ENCODE data around the gene LIPC. TPM values are rescaled to one million over a fixed set of nuclear protein-coding genes. Genes with fewer than 3 reads are reported as not detected.

Gene LIPC
- total and polyA plus RNA-seq, 9 donors: 0.13 to 2.1 (median 0.30) TPM

DNA sequence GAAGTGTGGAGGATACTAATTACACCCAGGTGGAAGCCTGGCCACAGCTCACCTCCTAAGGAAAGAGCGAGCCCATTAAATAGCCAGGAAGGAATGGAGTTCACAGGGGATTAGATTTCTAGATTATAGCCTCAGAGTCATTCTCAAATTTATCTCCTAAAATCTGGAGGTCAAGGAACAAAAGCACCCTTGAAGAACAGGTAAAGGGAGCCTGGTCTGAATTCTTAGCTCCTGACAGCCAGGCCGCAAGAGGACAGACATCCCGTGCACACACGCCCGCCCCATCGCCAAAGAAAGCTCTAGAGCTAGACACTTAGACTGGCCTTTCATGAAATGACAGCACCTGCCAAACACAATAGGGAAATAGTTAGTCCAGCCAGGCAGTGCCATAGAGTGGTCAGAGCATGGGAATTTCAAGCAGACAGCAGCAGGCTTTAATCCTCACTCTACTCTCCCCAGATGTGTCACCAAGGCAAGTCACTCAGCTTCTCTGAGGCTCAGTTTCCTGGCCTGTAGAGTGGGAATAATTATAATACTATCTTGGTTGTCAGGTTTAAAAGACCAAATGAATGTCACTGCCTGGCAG is 59.2 kb downstream of the LIPC start:
- Histone ChIP-seq H3K4me3 (ENCODE audit: low read length) (no peak overlapping the region), H3K9me3 (replicated peaks; ENCODE audit: control insufficient read depth, low read depth, low read length) (peaks cover 6% of the 10 kb centered on the region), H3K27me3 (ENCODE audit: control insufficient read depth, insufficient read depth, low read length) (no peaks in the 10 kb centered on the region), H3K36me3 (ENCODE audit: control insufficient read depth, insufficient read depth, low read length) (no peaks in the 10 kb centered on the region), H3K27ac (ENCODE audit: low read length) (no peak overlapping the region), H3K4me1 (ENCODE audit: control insufficient read depth, insufficient read depth, low read length) (peaks cover 32% of the 10 kb centered on the region)
- peak; percentile 18 for DNase-seq
- 88% methylated on average over 5 of the region's 6 CpGs for WGBS (ENCODE audit: insufficient coverage)

DNA sequence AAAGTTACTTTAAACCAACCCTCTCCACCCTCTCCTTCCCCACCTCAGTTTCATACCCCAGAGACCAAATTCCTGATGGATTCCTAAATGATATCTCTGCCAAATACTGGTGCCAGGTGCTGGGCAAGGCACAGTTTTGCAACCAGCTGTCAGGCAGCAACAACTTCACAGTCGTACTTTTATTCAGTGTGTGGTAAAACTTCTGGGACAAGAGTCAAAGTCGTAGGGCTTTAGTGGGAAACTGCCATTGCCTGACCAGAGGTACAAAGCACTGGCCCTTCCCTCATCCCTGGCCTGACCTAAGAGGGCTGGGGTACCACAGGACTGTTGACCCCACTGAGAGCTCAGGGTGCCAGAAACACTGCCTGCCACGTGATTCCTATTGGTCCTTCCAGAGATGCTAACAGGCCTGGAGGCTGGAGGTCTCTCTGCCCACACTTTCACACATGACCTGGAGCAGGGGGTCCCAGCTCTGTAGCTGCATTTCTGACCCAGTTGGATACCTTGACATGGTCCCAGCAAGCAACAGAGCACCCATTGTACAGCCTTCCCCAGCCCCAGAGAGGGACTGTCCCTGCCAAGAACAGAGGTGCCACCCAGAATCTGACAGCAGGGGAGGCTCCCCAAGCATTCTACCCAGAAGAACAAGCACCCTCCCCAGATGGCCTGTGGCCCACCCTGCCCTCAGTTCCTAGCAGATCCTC is 59.9 kb downstream of the LIPC start:
- H3K36me3 ChIP-seq (ENCODE audit: control insufficient read depth, insufficient read depth, low read length): no peaks in the 10 kb centered on the region
- 75% methylated on average over 1 of the region's 3 CpGs for WGBS (ENCODE audit: insufficient coverage)
- H3K4me3 ChIP-seq (ENCODE audit: low read length): no peak overlapping the region
- peaks cover 6% of the 10 kb centered on the region for H3K9me3 ChIP-seq (replicated peaks; ENCODE audit: control insufficient read depth, low read depth, low read length)
- peak; percentile 53 for DNase-seq
- peaks cover 32% of the 10 kb centered on the region for H3K4me1 ChIP-seq (ENCODE audit: control insufficient read depth, insufficient read depth, low read length)
- H3K27me3 ChIP-seq (ENCODE audit: control insufficient read depth, insufficient read depth, low read length): no peaks in the 10 kb centered on the region
- H3K27ac ChIP-seq (ENCODE audit: low read length): no peak overlapping the region

DNA sequence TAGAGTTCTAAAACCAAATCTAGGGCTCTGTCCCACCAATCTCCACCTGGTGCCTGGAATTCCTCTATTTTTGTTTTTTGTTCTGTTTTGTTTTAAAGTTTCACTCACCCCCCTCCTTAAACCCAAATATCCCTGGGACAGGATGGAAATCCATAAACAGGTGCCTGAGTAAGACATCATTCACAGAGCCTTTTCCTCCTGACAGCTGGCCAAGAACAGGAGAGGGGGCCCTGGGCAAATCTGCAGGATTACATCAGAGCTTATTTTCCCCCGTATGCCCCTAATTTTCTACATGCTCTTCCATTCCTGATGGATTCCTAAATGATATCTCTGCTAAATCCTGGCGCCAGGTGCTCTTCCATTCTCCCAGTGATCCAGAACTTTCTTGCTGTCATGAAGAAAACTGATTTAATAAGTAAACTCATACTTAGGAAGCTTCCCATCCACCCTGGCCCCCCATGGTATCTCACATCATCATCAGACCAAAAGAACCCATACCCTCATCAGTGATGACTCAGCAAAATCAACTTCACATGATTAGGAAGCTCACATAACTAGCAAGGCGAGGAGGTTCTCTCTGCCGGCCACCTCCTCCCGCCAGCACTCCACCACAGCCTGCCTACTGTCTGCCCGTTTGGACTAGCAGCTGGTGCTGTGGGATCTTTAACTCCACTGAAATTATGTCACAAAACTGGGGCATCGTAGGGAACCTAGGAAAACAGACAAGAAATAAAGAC is 61.0 kb downstream of the LIPC start:
- Histone ChIP-seq H3K27ac (ENCODE audit: low read length) (peak overlapping the region; percentile 10), H3K36me3 (ENCODE audit: control insufficient read depth, insufficient read depth, low read length) (no peaks in the 10 kb centered on the region), H3K4me1 (ENCODE audit: control insufficient read depth, insufficient read depth, low read length) (peaks cover 32% of the 10 kb centered on the region), H3K4me3 (ENCODE audit: low read length) (no peak overlapping the region), H3K9me3 (replicated peaks; ENCODE audit: control insufficient read depth, low read depth, low read length) (peaks cover 6% of the 10 kb centered on the region), H3K27me3 (ENCODE audit: control insufficient read depth, insufficient read depth, low read length) (no peaks in the 10 kb centered on the region)
- 77% methylated on average over 4 of the region's 7 CpGs for WGBS (ENCODE audit: insufficient coverage)
- no peak for DNase-seq

DNA sequence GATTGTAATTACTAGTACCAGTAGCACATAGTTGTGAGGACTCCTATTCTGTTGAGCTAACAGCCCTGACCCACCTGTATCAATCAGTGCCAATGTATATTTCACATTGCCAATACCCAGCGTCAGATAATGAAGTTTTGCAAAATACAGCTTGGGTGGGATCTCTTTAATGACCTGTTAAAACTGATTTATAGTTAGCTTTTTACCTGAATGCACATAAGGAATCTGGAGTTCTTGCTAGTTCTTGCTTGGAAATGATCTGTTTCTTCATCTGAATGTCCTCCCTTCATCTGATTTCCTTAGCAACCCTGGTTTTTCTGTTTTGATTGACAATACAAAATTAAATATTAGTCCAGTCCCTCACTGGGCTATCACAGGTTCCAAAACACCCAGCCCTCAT is 62.8 kb downstream of the LIPC start:
- WGBS (ENCODE audit: insufficient coverage): no CpG with 5 or more reads among the region's 1 CpG
- H3K27ac ChIP-seq (ENCODE audit: low read length): no peak overlapping the region
- H3K27me3 ChIP-seq (ENCODE audit: control insufficient read depth, insufficient read depth, low read length): no peaks in the 10 kb centered on the region
- DNase-seq: no peak
- peaks cover under 1% of the 10 kb centered on the region for H3K9me3 ChIP-seq (replicated peaks; ENCODE audit: control insufficient read depth, low read depth, low read length)
- H3K4me3 ChIP-seq (ENCODE audit: low read length): no peak overlapping the region
- peaks cover 37% of the 10 kb centered on the region for H3K4me1 ChIP-seq (ENCODE audit: control insufficient read depth, insufficient read depth, low read length)
- H3K36me3 ChIP-seq (ENCODE audit: control insufficient read depth, insufficient read depth, low read length): no peaks in the 10 kb centered on the region

DNA sequence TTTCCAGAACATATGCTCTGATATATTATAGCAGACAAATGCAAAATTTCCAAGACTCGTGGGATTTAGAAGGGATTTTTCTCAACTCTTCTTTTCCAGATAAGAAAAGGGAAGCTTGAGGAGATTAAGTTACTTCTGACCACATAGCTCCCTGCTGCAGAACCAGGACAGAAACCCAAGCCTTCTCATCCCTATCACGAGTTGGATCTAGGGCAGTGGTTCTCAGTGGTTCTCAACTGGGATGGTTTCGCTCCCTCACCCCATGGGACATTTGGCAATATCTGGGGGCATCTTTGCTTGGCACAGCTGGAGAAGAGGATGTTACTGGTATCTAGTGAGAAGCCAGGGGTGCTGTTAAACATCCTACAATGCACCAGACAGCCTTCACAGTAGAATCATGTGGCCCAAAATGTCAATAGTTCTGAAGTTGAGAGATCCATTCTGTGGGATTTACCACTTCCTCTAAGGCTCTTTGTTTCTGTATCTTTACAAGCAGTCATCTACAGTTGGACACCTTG is 64.2 kb downstream of the LIPC start:
- no CpG with 5 or more reads among the region's 3 CpGs for WGBS (ENCODE audit: insufficient coverage)

DNA sequence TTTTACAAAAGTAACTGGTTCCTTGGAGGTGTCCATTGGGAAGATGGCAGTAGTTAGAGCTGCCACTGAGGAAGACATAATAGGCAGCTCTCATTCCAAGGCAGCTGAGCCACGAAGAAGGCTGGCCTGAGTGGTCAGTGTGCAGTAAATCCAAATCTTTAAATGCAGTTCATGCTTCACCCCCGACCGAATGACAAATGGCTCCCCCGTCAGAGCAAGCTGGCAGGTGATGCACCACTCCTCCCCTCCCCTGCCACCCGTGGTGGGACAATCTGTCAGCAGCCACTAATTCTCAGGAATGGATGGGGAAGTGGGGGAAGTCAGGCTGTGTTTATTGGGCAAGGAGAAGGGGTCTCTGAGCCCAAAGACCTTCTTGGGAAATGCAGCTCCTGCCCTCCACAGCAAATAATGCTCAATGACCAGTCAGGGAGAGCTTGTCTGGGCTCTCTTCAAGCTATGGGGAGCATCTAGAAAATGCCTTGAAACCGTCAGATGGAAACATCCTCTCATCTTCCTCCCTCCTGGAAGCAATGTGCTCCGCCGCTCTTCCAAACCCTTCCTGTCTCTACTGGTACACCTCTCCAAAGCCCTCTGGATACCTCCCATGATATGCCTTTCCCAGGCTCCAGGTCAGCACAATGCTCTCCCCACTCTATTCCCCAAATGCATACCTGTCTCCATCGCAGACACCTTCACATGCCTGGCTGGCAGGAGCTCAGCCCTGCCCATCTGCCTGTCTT is 65.4 kb downstream of the LIPC start:
- WGBS (ENCODE audit: insufficient coverage): 90% methylated on average over 4 of the region's 9 CpGs
- H3K36me3 ChIP-seq (ENCODE audit: control insufficient read depth, insufficient read depth, low read length): no peaks in the 10 kb centered on the region
- DNase-seq: no peak
- H3K9me3 ChIP-seq (replicated peaks; ENCODE audit: control insufficient read depth, low read depth, low read length): no peaks in the 10 kb centered on the region
- peaks cover 15% of the 10 kb centered on the region for H3K4me1 ChIP-seq (ENCODE audit: control insufficient read depth, insufficient read depth, low read length)
- no peaks in the 10 kb centered on the region for H3K27me3 ChIP-seq (ENCODE audit: control insufficient read depth, insufficient read depth, low read length)
- H3K27ac ChIP-seq (ENCODE audit: low read length): no peak overlapping the region
- no peak overlapping the region for H3K4me3 ChIP-seq (ENCODE audit: low read length)

More for the DNA sequence above, 64.2 kb downstream of the LIPC start:
- Histone ChIP-seq H3K4me1 (ENCODE audit: control insufficient read depth, insufficient read depth, low read length) (peaks cover 27% of the 10 kb centered on the region), H3K9me3 (replicated peaks; ENCODE audit: control insufficient read depth, low read depth, low read length) (no peaks in the 10 kb centered on the region), H3K27me3 (ENCODE audit: control insufficient read depth, insufficient read depth, low read length) (no peaks in the 10 kb centered on the region), H3K27ac (ENCODE audit: low read length) (no peak overlapping the region), H3K4me3 (ENCODE audit: low read length) (no peak overlapping the region), H3K36me3 (ENCODE audit: control insufficient read depth, insufficient read depth, low read length) (no peaks in the 10 kb centered on the region)
- DNase-seq: no peak

DNA sequence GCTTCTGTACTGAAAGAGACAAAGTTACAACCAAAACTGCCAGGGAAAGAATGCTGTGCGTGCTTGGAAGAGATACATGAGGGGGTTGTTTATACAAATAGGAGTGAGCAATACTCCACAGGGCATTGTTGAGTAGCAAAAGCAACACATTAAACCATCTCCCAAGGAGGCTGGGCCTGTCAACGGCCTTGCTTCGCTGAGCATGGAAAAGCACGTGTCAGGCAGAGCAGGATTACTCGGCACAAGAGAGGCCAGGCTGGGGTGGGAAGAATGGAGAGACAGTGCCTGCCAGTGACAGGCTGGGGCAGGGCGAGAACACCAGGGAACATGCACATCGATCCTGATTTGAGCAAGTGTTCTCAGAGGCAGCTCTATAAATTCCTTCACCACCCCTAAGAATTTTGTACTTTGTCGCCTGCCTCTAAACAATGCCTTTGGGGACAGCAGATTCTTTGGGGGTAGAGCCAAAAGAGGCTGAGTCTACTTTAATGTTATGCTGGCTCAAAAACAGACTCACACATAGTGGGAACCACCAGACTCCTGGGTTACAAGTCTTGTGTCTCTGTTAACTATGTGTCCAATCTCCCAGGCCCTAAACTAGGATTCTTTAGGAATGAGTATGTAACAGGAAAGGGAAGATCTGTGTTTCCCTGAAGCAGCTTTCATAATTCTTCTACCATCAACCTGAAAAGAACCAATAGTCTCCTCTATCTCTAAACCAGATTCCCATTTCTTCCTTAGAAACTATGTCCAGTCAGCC is 67.2 kb downstream of the LIPC start:
- Histone ChIP-seq H3K27me3 (ENCODE audit: control insufficient read depth, insufficient read depth, low read length) (no peaks in the 10 kb centered on the region), H3K9me3 (replicated peaks; ENCODE audit: control insufficient read depth, low read depth, low read length) (no peaks in the 10 kb centered on the region), H3K4me1 (ENCODE audit: control insufficient read depth, insufficient read depth, low read length) (peaks cover 5% of the 10 kb centered on the region), H3K27ac (ENCODE audit: low read length) (no peak overlapping the region), H3K4me3 (ENCODE audit: low read length) (no peak overlapping the region), H3K36me3 (ENCODE audit: control insufficient read depth, insufficient read depth, low read length) (no peaks in the 10 kb centered on the region)
- WGBS (ENCODE audit: insufficient coverage): no CpG with 5 or more reads among the region's 8 CpGs
- no peak for DNase-seq

DNA sequence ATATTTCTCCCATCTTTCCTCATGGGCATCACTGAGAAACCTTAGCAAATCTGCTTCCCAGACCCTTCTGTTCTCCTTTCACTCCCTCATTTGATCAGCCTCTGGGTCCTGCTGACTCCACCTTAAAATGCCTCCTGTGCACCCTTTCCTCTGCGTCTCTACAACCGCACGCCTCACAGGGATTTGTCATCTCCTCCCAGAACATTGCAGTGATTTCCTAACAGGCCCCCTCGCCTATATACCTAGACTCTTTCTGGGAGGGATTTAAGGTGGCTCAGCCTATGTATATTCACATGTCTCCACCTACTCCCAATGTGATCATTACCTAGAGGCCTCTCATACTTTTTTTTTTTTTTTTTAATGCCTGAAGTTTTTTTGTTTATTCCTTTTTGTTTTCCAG is 69.2 kb downstream of the LIPC start:
- Histone ChIP-seq H3K27ac (ENCODE audit: low read length) (no peak overlapping the region), H3K36me3 (ENCODE audit: control insufficient read depth, insufficient read depth, low read length) (no peaks in the 10 kb centered on the region), H3K9me3 (replicated peaks; ENCODE audit: control insufficient read depth, low read depth, low read length) (no peaks in the 10 kb centered on the region), H3K4me1 (ENCODE audit: control insufficient read depth, insufficient read depth, low read length) (peaks cover 14% of the 10 kb centered on the region), H3K4me3 (ENCODE audit: low read length) (no peak overlapping the region), H3K27me3 (ENCODE audit: control insufficient read depth, insufficient read depth, low read length) (no peaks in the 10 kb centered on the region)
- 90% methylated on average over 2 of the region's 4 CpGs for WGBS (ENCODE audit: insufficient coverage)
- DNase-seq: no peak

DNA sequence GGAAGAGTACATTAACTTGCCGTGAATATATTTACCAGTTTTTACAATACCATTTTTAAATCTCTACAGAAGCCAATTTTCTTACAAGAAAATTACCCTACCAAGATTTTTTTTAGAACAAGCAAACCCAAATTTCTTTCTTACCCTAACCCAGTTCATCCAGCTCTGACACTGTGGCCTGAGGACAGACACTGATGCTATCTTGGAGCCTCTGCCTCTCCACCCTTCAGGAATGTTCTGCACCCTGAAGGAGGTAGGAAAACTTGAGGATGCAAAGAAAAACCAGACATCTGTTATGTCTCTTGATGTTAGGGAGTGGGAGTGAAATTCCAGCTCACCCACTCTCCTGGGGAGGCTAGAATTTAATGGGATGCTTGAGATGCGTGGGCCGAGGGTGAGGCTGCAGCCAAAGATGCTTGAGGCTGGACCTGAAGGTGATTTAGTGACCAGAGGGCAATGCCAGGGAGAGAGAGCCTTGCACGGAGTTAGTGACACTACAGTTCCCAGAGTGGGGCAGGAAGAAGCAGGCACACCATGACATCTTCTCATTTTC is 69.9 kb downstream of the LIPC start:
- Histone ChIP-seq H3K4me3 (ENCODE audit: low read length) (no peak overlapping the region), H3K27ac (ENCODE audit: low read length) (no peak overlapping the region), H3K9me3 (replicated peaks; ENCODE audit: control insufficient read depth, low read depth, low read length) (no peaks in the 10 kb centered on the region), H3K27me3 (ENCODE audit: control insufficient read depth, insufficient read depth, low read length) (no peaks in the 10 kb centered on the region), H3K36me3 (ENCODE audit: control insufficient read depth, insufficient read depth, low read length) (no peaks in the 10 kb centered on the region), H3K4me1 (ENCODE audit: control insufficient read depth, insufficient read depth, low read length) (peaks cover 20% of the 10 kb centered on the region)
- DNase-seq: no peak
- no CpG with 5 or more reads among the region's 4 CpGs for WGBS (ENCODE audit: insufficient coverage)
